Esophagus (tissue), 2 donors: ENCODE data around the gene CLCN5. TPM values are rescaled to one million over a fixed set of nuclear protein-coding genes. Genes with fewer than 3 reads are reported as not detected.

Experiments used
- H3K27ac ChIP-seq, 2 donors: one replicate each; pipeline ENCODE4 v1.5.1; 2013; ENCODE audit warnings: low read depth in 2 of 2, mild to moderate bottlenecking in 2 of 2, inconsistent platforms in 1 of 2, low read length in 1 of 2, moderate library complexity in 1 of 2
- H3K27me3 ChIP-seq, 2 donors: one replicate each; pipeline ENCODE4 v1.6.1; 2013; ENCODE audit warnings: low read length in 2 of 2, control low read depth in 1 of 2, mild to moderate bottlenecking in 1 of 2; ENCODE audit not compliant: insufficient read depth in 2 of 2, control insufficient read depth in 1 of 2
- H3K36me3 ChIP-seq, 2 donors: one replicate each; pipeline ENCODE4 v1.6.1; 2013; ENCODE audit warnings: low read length in 1 of 2; ENCODE audit not compliant: control insufficient read depth in 2 of 2, insufficient read depth in 2 of 2
- H3K4me1 ChIP-seq, 2 donors: one replicate each; pipeline ENCODE4 v1.6.1; 2013; ENCODE audit warnings: low read length in 1 of 2; ENCODE audit not compliant: control insufficient read depth in 2 of 2, insufficient read depth in 2 of 2
- H3K4me3 ChIP-seq, 2 donors: one replicate each; pipeline ENCODE4 v1.5.1; 2013; ENCODE audit warnings: low read length in 2 of 2, mild to moderate bottlenecking in 2 of 2, low read depth in 1 of 2, moderate library complexity in 1 of 2
- H3K9me3 ChIP-seq, 2 donors: one replicate each; pipeline ENCODE4 v1.6.1; 2013; ENCODE audit warnings: mild to moderate bottlenecking in 2 of 2, low read depth in 1 of 2, low read length in 1 of 2, moderate library complexity in 1 of 2; ENCODE audit not compliant: control insufficient read depth in 2 of 2, insufficient read depth in 1 of 2
- WGBS, 2 donors: extraction: QIAGEN DNeasy Blood & Tissue Kit; methylation state at CpG; one replicate each; pipeline ENCODE4 v1.1.7; 2013; 5-methylcytosine and 5-hydroxymethylcytosine counted together
- polyA plus RNA-seq, 2 donors: library from polyadenylated mRNA; stranded (reverse); fragments of 200-250 nt; gene quantifications; one replicate each; pipeline ENCODE4 v1.2.3, GENCODE V29; 2013
- donor health status: healthy with polysubstance abuse.
- donor health status: Bipolar disorder and iron deficiency.

Gene CLCN5
- polyA plus RNA-seq, 2 donors, result 1.3 to 2.0 TPM

GRCh38 chrX:50068893-50069292 is 146.5 kb downstream of the CLCN5 start:
- no peaks in the 10 kb centered on the region for H3K9me3 ChIP-seq
- H3K36me3 ChIP-seq, result no peaks in the 10 kb centered on the region
- no peaks in the 10 kb centered on the region for H3K4me1 ChIP-seq
- whole genome bisulfite sequencing, 2 donors, result 84 to 96% methylated on average over 2 of the region's 2 CpGs
- peaks cover 0 to 5% of the 10 kb centered on the region in 2 donors for H3K27me3 ChIP-seq
- H3K4me3 ChIP-seq, result no peak overlapping the region
- H3K27ac ChIP-seq, result no peak overlapping the region

DNA sequence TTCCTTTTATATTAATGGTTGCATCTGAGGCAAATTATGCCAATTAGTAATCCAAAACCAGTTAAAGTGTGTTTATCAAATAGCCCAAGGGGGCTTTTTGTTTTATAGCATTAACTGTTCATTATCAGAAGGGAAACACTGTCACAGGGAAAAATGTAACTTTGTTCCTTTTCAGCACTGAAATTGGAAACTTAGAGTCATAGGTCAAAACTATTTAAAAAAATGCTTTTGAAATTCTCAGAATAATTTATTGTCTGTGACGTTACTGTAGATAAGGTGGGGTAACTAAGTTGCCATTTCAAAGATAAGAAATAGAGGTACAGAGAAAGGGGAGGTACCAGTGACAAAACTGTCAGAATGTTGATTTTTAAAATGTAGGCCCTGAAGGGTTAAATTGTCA is 149.1 kb downstream of the CLCN5 start:
- 62 to 87% methylated on average over 1 of the region's 1 CpG for WGBS, 2 donors
- Histone ChIP-seq H3K4me1 (no peaks in the 10 kb centered on the region), H3K9me3 (no peaks in the 10 kb centered on the region), H3K4me3 (no peak overlapping the region), H3K36me3 (no peaks in the 10 kb centered on the region), H3K27ac (no peak overlapping the region), H3K27me3 (peaks cover 0 to 9% of the 10 kb centered on the region in 2 donors)

DNA sequence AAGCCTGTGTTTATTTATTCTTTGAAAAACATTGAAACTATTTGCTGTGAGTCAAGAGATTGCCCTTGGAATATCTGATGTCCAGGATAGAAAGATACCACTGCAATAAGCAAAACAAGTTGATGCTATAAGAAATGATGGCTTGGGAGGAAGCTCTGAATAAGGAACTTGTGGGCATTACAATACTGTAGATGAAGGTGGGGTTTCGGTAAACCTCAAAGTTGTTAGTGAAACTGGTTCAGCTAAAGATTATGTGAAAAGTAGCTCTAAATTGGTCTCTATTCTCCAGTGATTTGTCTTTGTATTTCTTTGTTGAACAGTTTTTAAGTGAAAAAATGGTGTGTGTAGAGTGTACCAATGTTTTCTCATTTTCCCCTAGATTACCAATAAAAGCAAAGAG is 149.7 kb downstream of the CLCN5 start:
- no peak overlapping the region for H3K27ac ChIP-seq
- no peaks in the 10 kb centered on the region for H3K4me1 ChIP-seq

DNA sequence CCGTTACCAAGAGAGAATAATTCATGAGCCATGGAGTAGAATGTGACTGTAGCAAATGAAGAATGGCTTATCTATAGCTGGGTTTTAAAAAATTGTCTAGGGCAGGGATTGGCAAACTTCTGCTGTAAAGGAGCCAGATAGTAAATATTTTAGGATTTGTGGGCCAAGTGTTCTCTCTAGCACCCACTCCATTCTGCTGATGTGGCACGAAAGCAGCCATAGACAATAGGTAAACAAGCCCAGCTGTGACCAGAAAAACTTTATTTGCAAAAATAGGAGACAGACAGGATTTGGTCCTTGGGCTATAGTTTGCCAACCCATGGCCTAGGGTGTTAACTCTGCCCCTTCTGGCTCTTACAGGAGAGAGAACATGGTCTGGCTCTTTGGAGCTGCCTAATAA is 151.2 kb downstream of the CLCN5 start:
- no peaks in the 10 kb centered on the region for H3K9me3 ChIP-seq
- H3K4me1 ChIP-seq, result no peaks in the 10 kb centered on the region
- H3K27ac ChIP-seq, result no peak overlapping the region
- no peaks in the 10 kb centered on the region for H3K36me3 ChIP-seq
- H3K27me3 ChIP-seq, result peaks cover 0 to 4% of the 10 kb centered on the region in 2 donors
- 70 to 74% methylated on average over 2 of the region's 2 CpGs for WGBS, 2 donors
- no peak overlapping the region for H3K4me3 ChIP-seq

More for the DNA sequence above, 149.7 kb downstream of the CLCN5 start:
- WGBS, 2 donors, result 87% methylated on average over 1 of the region's 1 CpG
- peaks cover 0 to 4% of the 10 kb centered on the region in 2 donors for H3K27me3 ChIP-seq
- no peaks in the 10 kb centered on the region for H3K36me3 ChIP-seq
- H3K9me3 ChIP-seq, result no peaks in the 10 kb centered on the region
- no peak overlapping the region for H3K4me3 ChIP-seq

DNA sequence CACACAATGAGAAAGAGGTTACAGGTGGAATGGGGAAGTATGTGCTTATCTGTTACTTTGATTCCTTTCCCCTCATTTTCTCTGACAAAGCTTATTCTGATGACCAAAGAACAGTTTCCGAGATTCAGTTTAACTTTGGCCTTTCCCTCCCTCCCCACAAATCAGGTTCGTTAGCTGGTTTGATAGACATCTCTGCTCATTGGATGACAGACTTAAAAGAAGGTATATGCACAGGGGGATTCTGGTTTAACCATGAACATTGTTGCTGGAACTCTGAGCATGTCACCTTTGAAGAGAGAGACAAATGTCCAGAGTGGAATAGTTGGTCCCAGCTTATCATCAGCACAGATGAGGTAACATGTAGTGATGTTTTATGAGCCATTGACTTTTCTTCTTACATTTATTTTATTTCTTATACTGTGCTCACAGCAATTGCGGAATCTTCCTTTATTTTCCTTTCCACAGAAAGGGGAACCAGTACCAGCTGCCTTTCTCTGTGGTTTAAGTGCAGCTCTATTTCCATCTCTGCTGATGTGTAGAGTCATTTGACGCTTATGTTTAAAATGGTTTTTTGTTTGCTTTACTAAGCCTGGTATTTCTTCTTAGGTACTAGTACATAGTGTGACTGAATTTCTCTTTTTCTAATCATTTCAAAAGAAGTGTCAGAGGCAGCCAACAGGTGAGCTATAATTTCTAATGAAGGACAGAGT is 153.4 kb downstream of the CLCN5 start:
- H3K4me3 ChIP-seq, result no peak overlapping the region
- peaks cover 0 to 4% of the 10 kb centered on the region in 2 donors for H3K27me3 ChIP-seq
- no peaks in the 10 kb centered on the region for H3K4me1 ChIP-seq
- no peaks in the 10 kb centered on the region for H3K9me3 ChIP-seq
- no peaks in the 10 kb centered on the region for H3K36me3 ChIP-seq
- H3K27ac ChIP-seq, result no peak overlapping the region
- WGBS, 2 donors, result 86 to 91% methylated on average over 4 of the region's 4 CpGs

DNA sequence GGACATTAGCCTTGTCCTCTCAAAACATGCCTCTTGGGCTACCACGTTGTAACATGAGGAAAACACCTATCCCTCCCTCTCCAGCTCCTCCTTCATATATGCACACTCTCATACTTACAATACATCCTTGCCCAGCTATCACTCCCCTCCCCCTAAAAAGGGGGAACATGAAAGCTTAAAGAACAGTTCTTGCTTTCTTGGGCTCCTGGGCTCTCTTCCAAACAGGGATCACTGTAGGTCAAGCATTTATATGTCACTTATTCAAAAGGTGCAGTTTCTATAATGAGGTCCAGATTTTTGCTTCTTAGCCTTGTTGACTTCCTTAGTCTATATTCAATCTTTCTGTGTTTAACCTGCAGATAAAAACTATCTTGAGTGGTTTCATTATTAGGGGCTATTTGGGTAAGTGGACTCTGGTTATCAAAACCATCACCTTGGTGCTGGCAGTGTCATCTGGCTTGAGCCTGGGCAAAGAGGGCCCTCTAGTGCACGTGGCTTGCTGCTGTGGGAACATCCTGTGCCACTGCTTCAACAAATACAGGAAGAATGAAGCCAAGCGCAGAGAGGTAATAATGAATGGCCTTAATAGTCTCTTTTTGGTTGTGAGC is 159.0 kb downstream of the CLCN5 start:
- Histone ChIP-seq H3K4me1 (no peaks in the 10 kb centered on the region), H3K4me3 (no peak overlapping the region), H3K9me3 (no peaks in the 10 kb centered on the region), H3K27me3 (peaks cover 0 to 7% of the 10 kb centered on the region in 2 donors), H3K27ac (no peak overlapping the region), H3K36me3 (no peaks in the 10 kb centered on the region)
- WGBS, 2 donors, result 38 to 55% methylated on average over 3 of the region's 3 CpGs

- Histone ChIP-seq H3K36me3 (no peaks in the 10 kb centered on the region), H3K4me1 (no peaks in the 10 kb centered on the region), H3K9me3 (no peaks in the 10 kb centered on the region), H3K4me3 (no peak overlapping the region), H3K27ac (no peak overlapping the region), H3K27me3 (peaks cover 0 to 8% of the 10 kb centered on the region in 2 donors)
- 63 to 94% methylated on average over 2 of the region's 2 CpGs for WGBS, 2 donors
These were observed 160.3 kb downstream of the CLCN5 start for GRCh38 chrX:50082741-50083140.

- H3K4me1 ChIP-seq, result no peaks in the 10 kb centered on the region
- H3K27me3 ChIP-seq, result peaks cover 0 to 11% of the 10 kb centered on the region in 2 donors
- 67 to 90% methylated on average over 3 of the region's 3 CpGs for WGBS, 2 donors
- no peaks in the 10 kb centered on the region for H3K9me3 ChIP-seq
- H3K36me3 ChIP-seq, result peaks cover 0 to 5% of the 10 kb centered on the region in 2 donors
- H3K27ac ChIP-seq, result no peak overlapping the region
- no peak overlapping the region for H3K4me3 ChIP-seq
These were observed 166.2 kb downstream of the CLCN5 start for GRCh38 chrX:50088645-50089044.

GRCh38 chrX:50093625-50094024 is 171.2 kb downstream of the CLCN5 start:
- Histone ChIP-seq H3K27ac (no peak overlapping the region), H3K36me3 (peaks cover 0 to 3% of the 10 kb centered on the region in 2 donors), H3K4me1 (no peaks in the 10 kb centered on the region), H3K9me3 (no peaks in the 10 kb centered on the region), H3K27me3 (peaks cover 0 to 3% of the 10 kb centered on the region in 2 donors), H3K4me3 (no peak overlapping the region)
- WGBS, 2 donors, result 77 to 93% methylated on average over 4 of the region's 4 CpGs

DNA sequence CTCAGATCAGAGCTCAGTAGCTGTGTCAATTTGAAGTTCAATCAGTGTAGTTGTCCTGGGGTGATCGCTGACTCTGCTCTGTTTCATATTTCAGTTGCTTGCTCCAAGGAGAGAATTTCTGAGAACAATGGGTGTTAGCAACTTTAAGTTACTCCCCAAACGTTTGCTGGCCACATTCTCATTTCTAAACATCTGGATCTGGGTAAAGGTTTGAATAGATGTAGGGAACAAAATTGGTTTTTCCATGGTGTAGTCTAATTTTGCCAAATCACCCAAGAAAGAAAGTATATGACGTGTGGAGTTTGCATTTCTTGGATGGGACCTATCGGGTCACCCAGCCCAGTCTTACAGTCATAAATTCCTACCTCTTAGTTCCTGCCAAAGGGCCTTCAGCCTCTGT is 174.7 kb downstream of the CLCN5 start:
- 70 to 75% methylated on average over 4 of the region's 4 CpGs for WGBS, 2 donors
- Histone ChIP-seq H3K36me3 (no peaks in the 10 kb centered on the region), H3K9me3 (no peaks in the 10 kb centered on the region), H3K27me3 (no peaks in the 10 kb centered on the region), H3K27ac (no peak overlapping the region), H3K4me1 (no peaks in the 10 kb centered on the region), H3K4me3 (no peak overlapping the region)
